Gastroesophageal sphincter (tissue), 4 donors: ENCODE results near the gene PDE6D. TPM values are rescaled to one million over a fixed set of nuclear protein-coding genes. Genes with fewer than 3 reads are reported as not detected.

Source experiments
- ATAC-seq: fragments of 150-250 bp; one replicate; pipeline ENCODE4 v1.9.1; 2016; ENCODE audit warnings: mild to moderate bottlenecking, moderate library complexity
- H3K27ac ChIP-seq, 4 donors: fragments of 200-600 bp; sonication (generic) in 3 of 4; 1 replicate in 3 of 4; 2 replicates in 1 of 4; pipeline ENCODE4 v1.5.1; 2016 to 2019
- H3K27me3 ChIP-seq: fragments of 200-600 bp; sonication (generic); one replicate; pipeline ENCODE4 v1.5.1; 2019
- H3K36me3 ChIP-seq, 2 donors: fragments of 200-600 bp; sonication (generic); one replicate each; pipeline ENCODE4 v1.5.1; 2019; ENCODE audit warnings: control low read depth in 1 of 2
- H3K4me1 ChIP-seq, 3 donors: fragments of 200-600 bp; sonication (generic); 1 replicate in 2 of 3; 2 replicates in 1 of 3; pipeline ENCODE4 v1.5.1; 2016 to 2019; ENCODE audit warnings: control low read depth in 2 of 3
- H3K4me3 ChIP-seq, 2 donors: fragments of 200-600 bp; sonication (generic); one replicate each; pipeline ENCODE4 v1.5.1; 2019; ENCODE audit warnings: mild to moderate bottlenecking in 1 of 2, moderate library complexity in 1 of 2
- H3K9me3 ChIP-seq, 3 donors: fragments of 200-600 bp; sonication (generic); one replicate each; pipeline ENCODE4 v1.5.1; 2017 to 2019; ENCODE audit warnings: control low read depth in 2 of 3
- CTCF ChIP-seq, 4 experiments: fragments of 200-600 bp in 2 of 4; fragments of 450-650 bp in 2 of 4; sonication (generic) in 1 of 4; IDR thresholded peaks; one replicate each; pipeline ENCODE4 v1.5.1; 2017 to 2019; ENCODE audit warnings: antibody characterized with exemption in 4 of 4, mild to moderate bottlenecking in 2 of 4, moderate library complexity in 2 of 4
- EP300 ChIP-seq: sonication (generic); formaldehyde crosslinking; IDR thresholded peaks from one replicate; pipeline ENCODE4 v1.6.1; 2017; ENCODE audit warnings: antibody characterized with exemption, mild to moderate bottlenecking
- POLR2A ChIP-seq, 2 donors: fragments of 450-650 bp; IDR thresholded peaks; one replicate each; pipeline ENCODE4 v1.6.1; 2017; ENCODE audit warnings: antibody characterized with exemption in 2 of 2, mild to moderate bottlenecking in 2 of 2, moderate library complexity in 1 of 2
- POLR2AphosphoS5 ChIP-seq: sonication (generic); formaldehyde crosslinking; IDR thresholded peaks from one replicate; pipeline ENCODE4 v1.6.1; 2017; ENCODE audit warnings: antibody characterized with exemption
- WGBS, 2 donors: methylation state at CpG; one replicate each; pipeline ENCODE4 v1.1.5; 2018; ENCODE audit warnings: low coverage in 1 of 2; 5-methylcytosine and 5-hydroxymethylcytosine counted together
- total RNA-seq, 4 donors: library from RNA; depleted of rRNA; stranded (reverse); fragments of >200 nt; gene quantifications; one replicate each; pipeline ENCODE4 v1.1.0, GENCODE V29; 2016

The PDE6D gene
- total RNA-seq, 4 donors from 2014 or later: 24.3 to 33.7 (median 28.7) TPM

GRCh38 chr2:231716666-231717280 is 64.3 kb downstream of the PDE6D start:
- no peak overlapping the region for H3K4me3 ChIP-seq
- H3K27ac ChIP-seq: no peak overlapping the region
- 81% methylated on average over 10 of the region's 11 CpGs; no CpG with 5 or more reads in 1 of the 2 donors for WGBS, 2 donors
- no peaks in the 10 kb centered on the region for H3K27me3 ChIP-seq
- H3K9me3 ChIP-seq: no peaks in the 10 kb centered on the region
- no peak for ATAC-seq
- TF ChIP-seq POLR2AphosphoS5 (no peak), EP300 (no peak), CTCF (IDR thresholded peaks at IDR 0.05) (no peak), POLR2A (IDR thresholded peaks at IDR 0.05) (no peak)
- peaks cover 0 to 23% of the 10 kb centered on the region in 2 donors for H3K36me3 ChIP-seq
- H3K4me1 ChIP-seq: peaks cover 0 to 39% (median 27%) of the 10 kb centered on the region in 3 donors

- Histone ChIP-seq H3K9me3 (no peaks in the 10 kb centered on the region), H3K36me3 (peaks cover 0 to 27% of the 10 kb centered on the region in 2 donors), H3K27ac (no peak overlapping the region), H3K27me3 (no peaks in the 10 kb centered on the region), H3K4me1 (peaks cover 0 to 45% (median 33%) of the 10 kb centered on the region in 3 donors), H3K4me3 (no peak overlapping the region)
- WGBS, 2 donors: 60% methylated on average over 1 of the region's 8 CpGs; no CpG with 5 or more reads in 1 of the 2 donors
- no peak for ATAC-seq
- TF ChIP-seq POLR2AphosphoS5: no peak
- TF ChIP-seq POLR2A (IDR thresholded peaks at IDR 0.05): no peak
- TF ChIP-seq EP300: no peak
- TF ChIP-seq CTCF (IDR thresholded peaks at IDR 0.05): no peak
Measured at GRCh38 chr2:231715988-231716616, 65.0 kb downstream of the PDE6D start.

GRCh38 chr2:231715499-231715837 is 65.6 kb downstream of the PDE6D start:
- WGBS, 2 donors: 0 to 29% methylated on average over 1 to 5 of the region's 5 CpGs
- Histone ChIP-seq H3K27ac (no peak overlapping the region), H3K4me1 (peaks cover 0 to 50% (median 33%) of the 10 kb centered on the region in 3 donors)

GRCh38 chr2:231714639-231715498 is 66.2 kb downstream of the PDE6D start:
- Histone ChIP-seq H3K4me3 (no peak overlapping the region), H3K27ac (peak overlapping the region in 3 of 4 donors; percentile 78 to 85 (median 82))

More at GRCh38 chr2:231715499-231715837, 65.6 kb downstream of the PDE6D start:
- TF ChIP-seq CTCF (IDR thresholded peaks at IDR 0.05) (no peak), POLR2AphosphoS5 (no peak), EP300 (no peak)
- no peak for ATAC-seq
- no peak overlapping the region for H3K4me3 ChIP-seq
- H3K36me3 ChIP-seq: peaks cover 0 to 27% of the 10 kb centered on the region in 2 donors
- H3K27me3 ChIP-seq: no peaks in the 10 kb centered on the region
- H3K9me3 ChIP-seq: no peaks in the 10 kb centered on the region

More at GRCh38 chr2:231714639-231715498, 66.2 kb downstream of the PDE6D start:
- Histone ChIP-seq H3K9me3 (no peaks in the 10 kb centered on the region), H3K27me3 (no peaks in the 10 kb centered on the region), H3K36me3 (peaks cover 0 to 27% of the 10 kb centered on the region in 2 donors), H3K4me1 (peaks cover 0 to 53% (median 33%) of the 10 kb centered on the region in 3 donors)
- TF ChIP-seq EP300: no peak
- no peak for TF ChIP-seq POLR2A (IDR thresholded peaks at IDR 0.05)
- no peak for TF ChIP-seq POLR2AphosphoS5
- peak; percentile 89 to 95 (median 92) for TF ChIP-seq CTCF (IDR thresholded peaks at IDR 0.05)
- ATAC-seq: no peak
- WGBS, 2 donors: no CpG with 5 or more reads among the region's 17 CpGs
